ENCODE data around the gene TCF20.

Gene TCF20

DNA sequence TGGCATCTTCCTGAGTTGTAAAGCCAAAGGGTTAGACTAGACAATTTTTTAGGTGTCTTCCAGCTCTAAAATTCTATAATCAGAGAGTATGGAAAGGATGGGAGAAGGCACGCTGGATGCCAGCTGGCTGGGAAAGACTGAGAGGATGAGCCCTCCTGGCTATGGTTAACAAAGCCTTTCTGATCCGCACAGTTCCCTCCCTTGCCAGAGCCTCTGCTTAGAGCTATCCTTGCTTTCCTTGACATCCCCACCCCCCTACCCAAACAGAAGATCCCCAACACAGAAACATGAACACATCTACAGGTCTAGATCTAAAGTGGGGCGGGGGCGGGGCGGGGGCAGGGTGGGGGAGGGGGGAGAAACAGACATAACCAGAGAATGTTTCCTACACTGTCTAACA, 6.5 kb downstream of the TCF20 start:
- H3K9me3 Mint-ChIP-seq = no peaks in the 10 kb centered on the region
- ATAC-seq = no peak

DNA sequence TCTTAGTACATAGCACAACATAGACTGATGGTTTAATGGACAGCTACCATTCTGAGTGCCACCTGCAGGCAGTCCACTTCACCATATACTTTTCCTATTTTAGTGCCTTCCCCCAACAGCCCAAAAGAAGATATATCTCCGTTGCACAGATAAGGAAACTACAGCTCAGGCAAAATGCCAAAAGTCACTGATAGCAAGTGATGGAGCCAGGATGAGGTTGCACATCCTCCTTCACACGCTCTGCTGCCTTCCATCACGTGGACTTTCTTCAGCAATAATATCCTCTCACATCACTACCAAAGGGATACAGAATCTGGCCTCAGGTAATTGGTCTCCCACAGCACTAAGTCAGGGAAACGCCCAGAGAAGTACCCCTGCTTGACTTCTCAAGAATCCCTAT, 7.5 kb downstream of the TCF20 start:
- no peaks in the 10 kb centered on the region for H3K36me3 Mint-ChIP-seq

More for the DNA sequence above, 6.5 kb downstream of the TCF20 start:
- Mint-ChIP-seq H3K27ac (no peak overlapping the region), H3K36me3 (no peaks in the 10 kb centered on the region), H3K4me1 (peaks cover 77% of the 10 kb centered on the region), H3K4me3 (no peak overlapping the region), H3K27me3 (no peaks in the 10 kb centered on the region)

DNA sequence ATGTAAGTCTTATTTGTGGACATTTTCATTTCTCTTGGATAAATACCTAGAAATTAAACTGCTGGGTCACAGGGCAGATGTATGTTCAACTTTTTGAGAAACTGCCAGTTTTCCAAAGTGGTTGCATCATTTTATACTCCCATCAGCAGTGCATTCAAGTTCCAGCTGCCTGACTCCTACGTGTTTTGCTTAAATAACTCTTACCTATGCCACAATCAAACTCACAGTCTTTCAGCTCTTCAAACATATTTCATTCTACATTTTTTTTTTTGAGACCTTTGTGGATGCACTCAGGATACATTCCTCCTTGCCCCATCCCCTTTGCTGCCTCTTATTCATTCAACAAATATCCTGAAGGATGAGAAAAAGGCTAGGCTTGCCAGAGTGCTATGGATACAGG, 9.2 kb downstream of the TCF20 start:
- peaks cover 94% of the 10 kb centered on the region for H3K4me1 Mint-ChIP-seq
- no peak overlapping the region for H3K4me3 Mint-ChIP-seq
- no peaks in the 10 kb centered on the region for H3K36me3 Mint-ChIP-seq
- H3K9me3 Mint-ChIP-seq = no peaks in the 10 kb centered on the region
- H3K27me3 Mint-ChIP-seq = no peaks in the 10 kb centered on the region
- ATAC-seq = no peak
- no peak overlapping the region for H3K27ac Mint-ChIP-seq

More for the DNA sequence above, 7.5 kb downstream of the TCF20 start:
- Mint-ChIP-seq H3K27ac (peak overlapping the region; percentile 50), H3K9me3 (no peaks in the 10 kb centered on the region), H3K27me3 (no peaks in the 10 kb centered on the region), H3K4me3 (no peak overlapping the region), H3K4me1 (peaks cover 78% of the 10 kb centered on the region)
- ATAC-seq = peak; percentile 63

DNA sequence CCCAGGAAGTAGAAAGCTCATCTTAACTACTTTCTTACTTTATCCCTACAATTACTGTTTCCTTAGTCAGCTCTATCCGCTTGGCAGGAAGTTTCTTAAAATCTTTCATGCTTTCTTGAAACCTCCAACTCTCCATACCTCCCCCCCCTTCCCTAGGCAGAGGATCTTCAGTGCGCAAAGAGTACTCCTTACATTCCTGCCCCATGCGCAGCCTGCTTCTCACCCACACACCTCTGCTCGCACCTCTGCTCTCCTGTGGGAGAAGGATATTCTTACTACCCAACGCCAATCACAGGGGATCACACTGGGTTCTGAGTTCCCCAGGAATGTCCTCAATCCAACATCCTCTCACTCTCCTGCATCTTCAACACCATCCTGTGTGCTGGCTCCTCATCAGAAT, 12.3 kb downstream of the TCF20 start:
- Mint-ChIP-seq H3K36me3 (peaks cover 8% of the 10 kb centered on the region), H3K4me3 (no peak overlapping the region), H3K27me3 (no peaks in the 10 kb centered on the region), H3K9me3 (no peaks in the 10 kb centered on the region), H3K27ac (no peak overlapping the region), H3K4me1 (peaks cover 81% of the 10 kb centered on the region)
- ATAC-seq = no peak

DNA sequence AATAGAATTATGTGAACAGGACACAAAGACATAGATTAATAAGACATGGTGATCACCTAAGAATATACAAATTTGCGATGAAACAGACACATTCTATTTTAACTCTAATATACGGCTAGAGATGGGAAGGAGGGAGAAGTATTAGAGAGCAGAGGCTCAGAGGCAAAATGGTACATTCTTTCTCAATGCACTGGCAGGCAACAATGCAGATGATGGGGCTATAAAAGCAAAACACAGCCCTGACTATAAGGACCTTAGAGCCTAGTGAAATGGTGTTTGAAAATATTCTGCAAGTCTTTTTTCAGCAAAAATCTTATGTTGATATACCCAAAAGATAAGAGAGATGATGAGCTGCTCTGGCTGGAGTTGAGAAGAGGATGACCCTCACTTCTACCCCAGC, 13.1 kb downstream of the TCF20 start:
- Mint-ChIP-seq H3K4me1 (peaks cover 74% of the 10 kb centered on the region), H3K9me3 (no peaks in the 10 kb centered on the region), H3K36me3 (peaks cover 8% of the 10 kb centered on the region), H3K4me3 (no peak overlapping the region), H3K27ac (no peak overlapping the region), H3K27me3 (no peaks in the 10 kb centered on the region)
- no peak for ATAC-seq

DNA sequence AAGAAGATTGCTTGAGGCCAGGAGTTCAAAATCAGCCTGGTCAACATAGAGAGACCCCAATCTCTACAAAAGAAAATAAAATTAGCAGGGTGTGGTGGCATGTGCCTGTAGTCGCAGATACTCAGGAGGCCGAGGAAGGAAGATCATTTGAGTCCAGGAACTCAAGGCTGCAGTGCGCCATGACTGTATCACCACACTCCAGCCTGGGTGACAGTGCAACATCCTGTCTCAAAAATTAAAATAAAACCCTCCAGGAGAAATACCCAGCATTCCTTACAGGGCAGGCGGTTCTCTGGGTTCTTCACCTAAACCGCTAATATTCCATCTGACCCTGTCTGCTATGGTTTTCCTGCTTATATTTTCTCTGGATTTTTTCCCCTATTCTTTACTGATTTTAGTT, 13.5 kb downstream of the TCF20 start:
- Mint-ChIP-seq H3K4me3 (no peak overlapping the region), H3K27me3 (no peaks in the 10 kb centered on the region), H3K36me3 (peaks cover 8% of the 10 kb centered on the region), H3K27ac (no peak overlapping the region), H3K4me1 (peaks cover 69% of the 10 kb centered on the region), H3K9me3 (no peaks in the 10 kb centered on the region)
- no peak for ATAC-seq

DNA sequence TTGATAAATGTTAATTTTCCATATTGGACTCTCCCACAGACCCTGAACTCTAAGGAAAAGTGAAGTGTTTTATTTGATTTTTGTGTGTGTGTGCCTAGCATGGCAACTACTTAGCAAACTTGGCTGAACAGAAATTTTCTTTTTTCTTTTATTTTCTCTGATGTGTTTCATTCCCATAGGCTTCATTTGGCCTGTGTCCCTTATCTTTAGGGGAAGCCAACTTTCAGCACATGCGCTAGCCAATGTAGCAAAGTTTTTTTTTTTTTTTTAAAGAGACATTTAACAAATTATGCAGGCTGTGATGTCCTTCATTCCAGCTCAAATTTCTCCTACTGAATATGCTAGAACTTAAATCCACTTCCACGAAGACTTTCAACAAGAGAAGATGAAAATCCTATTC, 14.2 kb downstream of the TCF20 start:
- H3K4me3 Mint-ChIP-seq = no peak overlapping the region
- no peak overlapping the region for H3K27ac Mint-ChIP-seq
- no peaks in the 10 kb centered on the region for H3K27me3 Mint-ChIP-seq
- no peak for ATAC-seq
- no peaks in the 10 kb centered on the region for H3K9me3 Mint-ChIP-seq
- H3K36me3 Mint-ChIP-seq = peaks cover 8% of the 10 kb centered on the region
- H3K4me1 Mint-ChIP-seq = peaks cover 62% of the 10 kb centered on the region

DNA sequence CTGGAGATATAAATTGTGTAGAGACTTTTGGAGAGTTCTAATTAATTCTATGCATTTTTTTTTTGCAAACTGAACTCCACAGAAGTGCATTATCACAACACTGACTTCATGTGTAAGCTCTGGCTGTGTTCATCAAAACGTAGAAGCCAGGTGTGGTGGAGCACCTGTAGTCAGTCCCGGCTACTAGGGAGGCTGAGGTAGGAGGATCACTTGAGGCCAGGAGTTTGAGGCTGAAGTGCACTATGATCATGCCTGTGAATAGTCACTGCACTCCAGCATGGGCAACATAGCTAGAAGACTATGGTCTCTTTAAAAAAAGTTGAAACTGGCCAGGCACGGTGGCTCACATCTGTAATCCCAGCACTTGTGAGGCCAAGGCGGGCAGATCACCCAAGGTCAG, 20.6 kb downstream of the TCF20 start:
- no peaks in the 10 kb centered on the region for H3K27me3 Mint-ChIP-seq
- H3K9me3 Mint-ChIP-seq = no peaks in the 10 kb centered on the region
- peak overlapping the region; percentile 27 for H3K27ac Mint-ChIP-seq
- peaks cover 46% of the 10 kb centered on the region for H3K4me1 Mint-ChIP-seq
- no peak overlapping the region for H3K4me3 Mint-ChIP-seq
- peaks cover 7% of the 10 kb centered on the region for H3K36me3 Mint-ChIP-seq
- no peak for ATAC-seq

DNA sequence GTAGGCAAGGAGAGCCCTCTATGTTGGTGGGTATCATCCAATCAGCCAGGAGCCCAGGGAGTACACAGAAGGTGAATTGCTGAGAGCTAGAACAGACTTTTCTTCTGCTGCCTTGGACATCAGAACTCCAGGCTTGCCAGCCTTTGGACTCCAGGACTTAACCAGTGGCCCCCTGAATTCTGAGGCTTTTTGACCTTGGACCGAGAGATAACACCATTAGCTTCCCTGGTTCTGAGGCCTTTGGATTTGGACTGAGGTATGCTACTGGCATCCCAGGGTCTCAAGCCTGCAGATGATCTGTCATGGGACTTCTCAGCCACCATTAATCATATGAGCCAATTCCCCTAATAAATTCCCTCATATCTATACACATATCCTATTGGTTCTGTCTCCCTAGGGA, 21.5 kb downstream of the TCF20 start:
- H3K4me1 Mint-ChIP-seq = peaks cover 45% of the 10 kb centered on the region
- no peaks in the 10 kb centered on the region for H3K27me3 Mint-ChIP-seq
- no peak for ATAC-seq
- H3K27ac Mint-ChIP-seq = no peak overlapping the region
- peaks cover 13% of the 10 kb centered on the region for H3K36me3 Mint-ChIP-seq
- H3K9me3 Mint-ChIP-seq = peaks cover 2% of the 10 kb centered on the region
- H3K4me3 Mint-ChIP-seq = no peak overlapping the region

DNA sequence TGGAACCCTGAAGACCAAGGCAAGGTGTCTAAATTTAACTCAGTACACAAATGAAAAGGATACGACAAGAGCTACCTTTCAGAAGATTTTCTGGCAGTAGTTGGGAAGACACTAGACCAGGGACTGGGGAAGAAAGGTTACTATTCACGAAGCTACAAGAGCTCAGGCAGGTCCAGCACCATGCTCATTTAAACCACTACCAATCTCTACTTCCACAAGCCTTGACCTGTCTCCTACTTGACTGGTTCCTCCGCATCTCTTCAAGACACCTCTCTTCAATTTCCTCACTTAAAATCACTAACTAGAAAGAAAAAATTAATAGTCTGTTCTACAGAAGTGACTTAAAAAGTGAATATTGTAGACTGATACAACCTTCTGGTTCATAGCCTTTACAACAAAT, 22.9 kb downstream of the TCF20 start:
- Mint-ChIP-seq H3K9me3 (peaks cover 2% of the 10 kb centered on the region), H3K4me3 (no peak overlapping the region), H3K4me1 (peaks cover 56% of the 10 kb centered on the region), H3K27ac (no peak overlapping the region), H3K27me3 (no peaks in the 10 kb centered on the region), H3K36me3 (peaks cover 13% of the 10 kb centered on the region)
- no peak for ATAC-seq

DNA sequence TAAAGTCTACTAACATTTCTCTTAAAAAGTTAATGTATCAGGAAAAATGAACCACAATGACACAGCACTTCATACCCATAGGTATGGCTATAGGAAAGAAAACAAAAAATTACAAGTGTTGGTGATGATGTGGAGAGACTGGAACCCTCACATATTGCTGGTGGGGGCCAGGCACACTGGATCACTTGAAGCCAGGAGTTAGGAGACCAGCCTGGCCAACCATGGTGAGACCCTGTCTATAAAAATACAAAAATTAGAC, 26.7 kb downstream of the TCF20 start:
- Mint-ChIP-seq H3K4me1 (peaks cover 49% of the 10 kb centered on the region), H3K27ac (no peak overlapping the region)

DNA sequence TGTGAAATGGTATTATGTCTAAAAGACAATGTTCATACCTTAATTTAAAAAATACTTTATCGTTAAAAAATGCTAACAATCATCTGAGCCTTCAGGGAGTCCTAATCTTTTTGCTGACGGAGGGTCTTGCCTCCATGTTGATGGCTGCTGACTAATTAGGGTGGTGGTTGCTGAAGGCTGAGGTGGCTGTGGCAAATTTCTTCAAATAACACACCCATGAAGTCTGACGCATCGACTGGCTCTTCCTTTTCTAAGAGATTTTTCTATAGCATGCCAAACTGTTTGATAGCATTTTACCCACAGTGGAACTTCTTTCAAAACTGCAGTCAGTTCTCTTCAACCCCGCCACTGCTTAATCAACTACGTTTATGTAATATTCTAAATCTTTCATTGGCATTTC, 33.6 kb downstream of the TCF20 start:
- no peaks in the 10 kb centered on the region for H3K27me3 Mint-ChIP-seq
- peaks cover 22% of the 10 kb centered on the region for H3K36me3 Mint-ChIP-seq
- peaks cover 3% of the 10 kb centered on the region for H3K9me3 Mint-ChIP-seq
- H3K27ac Mint-ChIP-seq = no peak overlapping the region
- H3K4me3 Mint-ChIP-seq = no peak overlapping the region
- no peak for ATAC-seq
- peaks cover 49% of the 10 kb centered on the region for H3K4me1 Mint-ChIP-seq

More for the DNA sequence above, 26.7 kb downstream of the TCF20 start:
- ATAC-seq = no peak
- no peak overlapping the region for H3K4me3 Mint-ChIP-seq
- H3K27me3 Mint-ChIP-seq = no peaks in the 10 kb centered on the region
- peaks cover 13% of the 10 kb centered on the region for H3K36me3 Mint-ChIP-seq
- H3K9me3 Mint-ChIP-seq = peaks cover 2% of the 10 kb centered on the region

DNA sequence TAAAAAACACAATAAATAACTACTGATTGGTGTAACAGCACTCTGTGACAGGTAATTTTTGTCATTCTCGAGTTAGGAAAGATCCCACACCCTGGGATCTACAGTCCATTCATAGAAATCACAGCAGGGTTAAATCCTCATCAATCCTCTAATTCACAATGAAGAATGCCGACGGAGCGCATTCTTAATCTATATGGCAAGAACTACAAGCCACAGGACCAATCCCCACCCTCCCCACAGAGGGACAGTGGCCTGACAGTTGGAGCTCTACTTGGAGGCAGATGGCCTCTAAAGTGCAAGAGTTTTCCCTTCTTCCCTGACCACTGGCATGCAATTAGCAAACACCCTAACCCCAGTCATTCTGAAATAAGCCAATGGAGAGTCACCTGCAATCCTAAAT, 34.2 kb downstream of the TCF20 start:
- no peak overlapping the region for H3K4me3 Mint-ChIP-seq
- H3K9me3 Mint-ChIP-seq = peaks cover 3% of the 10 kb centered on the region
- no peak for ATAC-seq
- no peak overlapping the region for H3K27ac Mint-ChIP-seq
- peaks cover 46% of the 10 kb centered on the region for H3K4me1 Mint-ChIP-seq
- no peaks in the 10 kb centered on the region for H3K27me3 Mint-ChIP-seq
- peaks cover 25% of the 10 kb centered on the region for H3K36me3 Mint-ChIP-seq

DNA sequence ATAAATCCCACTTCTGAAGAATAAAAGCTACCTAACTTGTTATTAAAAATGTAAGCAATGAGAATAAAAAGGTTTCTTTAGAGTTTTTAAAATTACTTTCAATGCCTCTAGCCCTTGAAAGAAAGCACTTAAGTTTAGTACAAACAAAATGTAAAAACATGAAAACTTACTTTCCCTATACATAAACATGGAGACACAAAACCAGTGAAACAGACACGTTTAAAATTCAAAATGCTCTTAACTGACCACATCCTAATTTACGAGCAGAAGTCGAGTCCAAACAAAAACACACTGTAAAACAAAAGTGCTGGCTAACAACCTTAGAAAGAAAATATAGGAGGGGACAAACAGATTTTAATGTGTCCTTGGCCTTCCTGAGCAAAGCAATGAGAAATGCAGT, 36.6 kb downstream of the TCF20 start:
- H3K27me3 Mint-ChIP-seq = no peaks in the 10 kb centered on the region
- ATAC-seq = no peak
- H3K4me3 Mint-ChIP-seq = no peak overlapping the region
- peaks cover 25% of the 10 kb centered on the region for H3K36me3 Mint-ChIP-seq
- peaks cover 3% of the 10 kb centered on the region for H3K9me3 Mint-ChIP-seq
- H3K27ac Mint-ChIP-seq = no peak overlapping the region
- H3K4me1 Mint-ChIP-seq = peaks cover 60% of the 10 kb centered on the region

DNA sequence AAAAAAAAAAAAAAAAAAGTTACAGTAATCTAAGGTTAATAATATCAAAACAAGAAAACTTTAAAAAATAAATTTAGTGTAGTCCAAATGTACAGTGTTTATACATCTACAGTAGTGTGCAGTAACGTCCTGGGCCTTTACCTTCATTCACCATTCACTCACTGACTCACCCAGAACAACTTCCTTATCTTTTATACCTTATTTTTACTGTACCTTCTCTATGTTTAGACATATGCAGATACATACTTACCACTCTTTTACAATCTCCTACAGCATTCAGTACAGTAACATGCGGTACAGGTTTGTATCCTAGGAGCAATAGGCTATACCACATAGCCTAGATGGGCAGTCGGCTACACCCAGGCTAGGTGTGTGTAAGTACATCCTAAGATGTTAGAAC, 38.5 kb downstream of the TCF20 start:
- Mint-ChIP-seq H3K27ac (no peak overlapping the region), H3K36me3 (peaks cover 11% of the 10 kb centered on the region), H3K4me1 (peaks cover 72% of the 10 kb centered on the region)

DNA sequence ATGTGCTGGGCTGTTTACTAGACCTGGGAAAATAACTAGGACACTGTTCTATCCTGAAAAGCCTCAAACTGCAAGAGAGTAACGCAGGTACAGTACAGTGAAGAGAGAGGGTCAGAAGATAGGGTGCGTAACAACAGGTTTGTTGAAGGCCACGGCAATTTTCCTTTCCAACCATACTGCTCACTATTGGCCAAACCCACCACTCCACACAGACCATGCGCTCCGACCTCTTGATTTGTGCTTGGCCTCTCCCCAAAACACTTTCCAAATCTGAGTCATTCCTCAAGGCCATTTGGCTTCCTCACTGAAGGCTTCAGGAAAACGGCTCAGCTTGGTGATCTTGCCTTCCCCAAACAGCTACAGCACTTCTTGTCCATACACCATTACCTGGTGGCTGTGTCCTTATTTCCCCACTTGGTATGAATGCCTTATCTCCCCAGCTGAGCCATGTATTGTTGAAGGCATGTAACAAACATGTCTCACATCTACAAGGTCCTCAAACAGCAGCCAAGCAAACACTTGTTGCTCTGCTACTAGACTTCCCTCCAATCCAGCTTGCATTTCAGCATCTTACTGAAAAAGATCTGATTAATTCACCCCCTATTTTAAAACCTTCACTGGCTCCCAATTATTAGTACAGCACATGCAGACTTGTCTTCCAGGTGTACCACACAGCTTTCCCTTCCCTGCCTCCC, 40.9 kb downstream of the TCF20 start:
- Mint-ChIP-seq H3K27ac (no peak overlapping the region), H3K27me3 (no peaks in the 10 kb centered on the region), H3K4me1 (peaks cover 56% of the 10 kb centered on the region), H3K36me3 (peaks cover 7% of the 10 kb centered on the region), H3K9me3 (no peaks in the 10 kb centered on the region), H3K4me3 (no peak overlapping the region)
- ATAC-seq = no peak

More for the DNA sequence above, 38.5 kb downstream of the TCF20 start:
- H3K27me3 Mint-ChIP-seq = no peaks in the 10 kb centered on the region
- H3K9me3 Mint-ChIP-seq = no peaks in the 10 kb centered on the region
- no peak for ATAC-seq
- no peak overlapping the region for H3K4me3 Mint-ChIP-seq

DNA sequence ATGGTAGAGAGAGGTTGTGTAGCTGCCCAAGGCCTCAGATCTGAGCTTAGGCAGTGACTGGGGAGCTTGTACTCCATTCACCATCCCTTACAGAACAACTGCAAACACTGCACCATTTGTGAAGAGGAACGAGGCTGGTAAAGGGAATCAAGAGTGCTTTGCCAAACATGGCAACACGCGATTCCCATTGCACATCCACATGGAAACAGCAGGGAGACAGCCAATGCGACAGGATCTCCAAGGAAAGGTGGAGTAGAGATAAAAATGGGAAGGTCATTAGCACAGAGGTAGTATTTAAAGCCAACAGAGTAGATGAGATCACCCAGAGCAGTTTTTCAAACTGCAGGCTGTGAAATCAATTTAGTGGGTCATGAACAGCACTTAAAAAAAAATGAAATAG, 42.0 kb downstream of the TCF20 start:
- peak overlapping the region; percentile 12 for H3K27ac Mint-ChIP-seq
- peaks cover 49% of the 10 kb centered on the region for H3K4me1 Mint-ChIP-seq
- H3K4me3 Mint-ChIP-seq = no peak overlapping the region

More for the DNA sequence above, 42.0 kb downstream of the TCF20 start:
- no peak for ATAC-seq
- Mint-ChIP-seq H3K9me3 (no peaks in the 10 kb centered on the region), H3K27me3 (no peaks in the 10 kb centered on the region), H3K36me3 (peaks cover 7% of the 10 kb centered on the region)

All from stimulated activated memory B cell treated with anti-CD40 and anti-IgM and Interleukin-4, amounts not matched to agents 10 μg/mL and 1 μg/mL and 100 μg/mL, for 72 hours (primary cell).